Breast epithelium (tissue), 4 donors: Measurements from ENCODE around the gene ZDHHC21. TPM values are rescaled to one million over a fixed set of nuclear protein-coding genes. Genes with fewer than 3 reads are reported as not detected.

Experiments
- DNase-seq, 2 donors: peaks; one replicate each; pipeline ENCODE4 v3.0.0-alpha.2; 2019; ENCODE audit warnings: low spot score in 2 of 2
- H3K27ac ChIP-seq, 2 donors: fragments of 200-600 bp; sonication (generic) in 1 of 2; one replicate each; pipeline ENCODE4 v1.5.1; 2016 to 2019; ENCODE audit warnings: mild to moderate bottlenecking in 1 of 2
- H3K27me3 ChIP-seq, 2 donors: fragments of 200-600 bp; sonication (generic) in 1 of 2; one replicate each; pipeline versions ENCODE4 v1.5.1 to v1.6.0; 2017 to 2019; ENCODE audit warnings: control low read depth in 1 of 2, mild to moderate bottlenecking in 1 of 2
- H3K36me3 ChIP-seq: fragments of 200-600 bp; one replicate; pipeline ENCODE4 v1.5.1; 2019
- H3K4me1 ChIP-seq, 2 donors: fragments of 200-600 bp; sonication (generic); one replicate each; pipeline ENCODE4 v1.5.1; 2016 to 2019; ENCODE audit warnings: control low read depth in 1 of 2
- H3K4me3 ChIP-seq, 3 donors: fragments of 200-600 bp; sonication (generic); 1 replicate in 2 of 3; 2 replicates in 1 of 3; pipeline ENCODE4 v1.5.1; 2016 to 2019; ENCODE audit warnings: mild to moderate bottlenecking in 3 of 3, moderate library complexity in 2 of 3
- H3K9me3 ChIP-seq, 2 donors: fragments of 200-600 bp; sonication (generic) in 1 of 2; one replicate each; pipeline ENCODE4 v1.5.1; 2016 to 2019; ENCODE audit warnings: control low read depth in 1 of 2
- CTCF ChIP-seq, 3 donors: fragments of 450-650 bp; IDR thresholded peaks; one replicate each; pipeline ENCODE4 v1.5.1; 2016 to 2017; ENCODE audit warnings: antibody characterized with exemption in 3 of 3, mild to moderate bottlenecking in 3 of 3, moderate library complexity in 3 of 3
- POLR2A ChIP-seq: fragments of 450-650 bp; IDR thresholded peaks from one replicate; pipeline ENCODE4 v1.6.1; 2016; ENCODE audit warnings: antibody characterized with exemption, mild to moderate bottlenecking, moderate library complexity
- POLR2AphosphoS5 ChIP-seq, 3 donors: sonication (generic); formaldehyde crosslinking; IDR thresholded peaks; one replicate each; pipeline ENCODE4 v1.6.1; 2017; ENCODE audit warnings: antibody characterized with exemption in 3 of 3
- intact Hi-C: fragments of 100-400 bp; cut with DNase I; formaldehyde crosslinking; loops from one replicate; pipeline ENCODE4 v1.15.1; 2023; ENCODE audit warnings: low total_unique reads
- total RNA-seq, 3 donors: library from RNA; depleted of rRNA; stranded (reverse); fragments of >200 nt; gene quantifications; one replicate each; pipeline ENCODE4 v1.1.0, GENCODE V29; 2016

ZDHHC21 gene
- 10 to 100 TPM; 11.2 to 29.1 (median 11.5) TPM for total RNA-seq

- no peaks in the 10 kb centered on the region for H3K36me3 ChIP-seq
- no peaks in the 10 kb centered on the region for H3K4me1 ChIP-seq
- intact Hi-C loops: no loop called here
- H3K9me3 ChIP-seq: no peaks in the 10 kb centered on the region
- peak within 1 kb of the TSS; percentile 66 to 83 for H3K27ac ChIP-seq
- H3K27me3 ChIP-seq: no peaks in the 10 kb centered on the region
- peak in 1 of 3 donors; percentile 52 for TF ChIP-seq POLR2AphosphoS5 (IDR thresholded peaks at IDR 0.05)
- no peak for TF ChIP-seq CTCF (IDR thresholded peaks at IDR 0.05)
- no peak for TF ChIP-seq POLR2A
- peak; percentile 36 to 77 for DNase-seq
- peak within 1 kb of the TSS; percentile 71 to 86 (median 75) for H3K4me3 ChIP-seq
These were observed at the start of gene ZDHHC21 for GRCh38 chr9:14693251-14693861. TSS of gene ZDHHC21 (minus strand) at chr9:14693432. CDS start at chr9:14674340, 19,092 bp downstream.

GRCh38 chr9:14741369-14741768 lies 48.1 kb upstream of the ZDHHC21 start:
- Histone ChIP-seq H3K27me3 (no peaks in the 10 kb centered on the region), H3K4me1 (no peaks in the 10 kb centered on the region), H3K9me3 (no peaks in the 10 kb centered on the region), H3K4me3 (no peak overlapping the region), H3K36me3 (no peaks in the 10 kb centered on the region), H3K27ac (no peak overlapping the region)
- DNase-seq: no peak
- intact Hi-C loops: no loop called here
- no peak for TF ChIP-seq POLR2A

GRCh38 chr9:14733133-14733532 lies 39.9 kb upstream of the ZDHHC21 start:
- H3K27me3 ChIP-seq: no peaks in the 10 kb centered on the region
- no peak overlapping the region for H3K4me3 ChIP-seq
- no peaks in the 10 kb centered on the region for H3K4me1 ChIP-seq
- no peaks in the 10 kb centered on the region for H3K9me3 ChIP-seq
- DNase-seq: no peak
- no peak for TF ChIP-seq CTCF (IDR thresholded peaks at IDR 0.05)
- no peak for TF ChIP-seq POLR2AphosphoS5 (IDR thresholded peaks at IDR 0.05)
- TF ChIP-seq POLR2A: no peak
- no peaks in the 10 kb centered on the region for H3K36me3 ChIP-seq
- H3K27ac ChIP-seq: no peak overlapping the region
- intact Hi-C loops: no loop called here

- Histone ChIP-seq H3K36me3 (no peaks in the 10 kb centered on the region), H3K4me3 (no peak overlapping the region), H3K9me3 (no peaks in the 10 kb centered on the region), H3K27me3 (no peaks in the 10 kb centered on the region), H3K27ac (no peak overlapping the region), H3K4me1 (no peaks in the 10 kb centered on the region)
- no peak for DNase-seq
- no peak for TF ChIP-seq POLR2A
- no peak for TF ChIP-seq POLR2AphosphoS5 (IDR thresholded peaks at IDR 0.05)
- TF ChIP-seq CTCF (IDR thresholded peaks at IDR 0.05): no peak
- intact Hi-C loops: no loop called here
These were observed 38.2 kb upstream of the ZDHHC21 start for GRCh38 chr9:14731294-14731981.

GRCh38 chr9:14730461-14730898 lies 37.2 kb upstream of the ZDHHC21 start:
- Histone ChIP-seq H3K27ac (no peak overlapping the region), H3K4me3 (no peak overlapping the region), H3K4me1 (no peaks in the 10 kb centered on the region), H3K36me3 (no peaks in the 10 kb centered on the region), H3K9me3 (no peaks in the 10 kb centered on the region), H3K27me3 (no peaks in the 10 kb centered on the region)
- no peak for DNase-seq
- intact Hi-C loops: no loop called here
- TF ChIP-seq POLR2A: no peak
- no peak for TF ChIP-seq POLR2AphosphoS5 (IDR thresholded peaks at IDR 0.05)
- TF ChIP-seq CTCF (IDR thresholded peaks at IDR 0.05): no peak
